Astrocyte of the spinal cord (primary cell): Measurements from ENCODE around the gene CDK14.

ENCODE experiments used
- DNase-seq: peaks from one replicate; pipeline ENCODE4 v3.0.0; 2011; ENCODE audit warnings: low read depth, low spot score
- H3K4me3 ChIP-seq: 2 replicates; pipeline ENCODE4 v1.5.1; 2011; ENCODE audit warnings: low read depth, mild to moderate bottlenecking, low read length, moderate library complexity
- CTCF ChIP-seq: IDR thresholded peaks from 2 replicates; pipeline ENCODE4 v1.5.1; 2012; ENCODE audit warnings: low read depth, mild to moderate bottlenecking, low read length, inconsistent platforms
- in situ Hi-C: cut with HindIII; loops from 2 replicates; pipeline ENCODE4 v1.10.0; 2017; ENCODE audit warnings: low sequenced_read_pairs

The CDK14 gene

GRCh38 chr7:91033574-91033973 lies 437.5 kb downstream of the CDK14 start:
- no peak for DNase-seq
- TF ChIP-seq CTCF: no peak
- in situ Hi-C loops: no loop called here
- no peak overlapping the region for H3K4me3 ChIP-seq

- H3K4me3 ChIP-seq: no peak overlapping the region
- TF ChIP-seq CTCF: peak; percentile 73
- DNase-seq: peak; percentile 68
- in situ Hi-C loops: no loop called here
These were observed 438.6 kb downstream of the CDK14 start for GRCh38 chr7:91034459-91035368.

- TF ChIP-seq CTCF: no peak
These were observed 442.9 kb downstream of the CDK14 start for GRCh38 chr7:91039033-91039432.

GRCh38 chr7:91041141-91041540 lies 445.0 kb downstream of the CDK14 start:
- no peak for DNase-seq
- no peak for TF ChIP-seq CTCF
- in situ Hi-C loops: no loop called here

More at GRCh38 chr7:91039033-91039432, 442.9 kb downstream of the CDK14 start:
- H3K4me3 ChIP-seq: no peak overlapping the region
- DNase-seq: no peak
- in situ Hi-C loops: no loop called here

GRCh38 chr7:91041901-91042484 lies 445.9 kb downstream of the CDK14 start:
- H3K4me3 ChIP-seq: no peak overlapping the region
- TF ChIP-seq CTCF: no peak
- in situ Hi-C loops: no loop called here
- no peak for DNase-seq

More at GRCh38 chr7:91041141-91041540, 445.0 kb downstream of the CDK14 start:
- no peak overlapping the region for H3K4me3 ChIP-seq

GRCh38 chr7:91043186-91043585 lies 447.1 kb downstream of the CDK14 start:
- in situ Hi-C loops: no loop called here
- no peak for TF ChIP-seq CTCF
- H3K4me3 ChIP-seq: no peak overlapping the region
- no peak for DNase-seq
